Sigmoid colon (tissue), 4 donors: ENCODE data around the gene TPRA1.

Experiments
- CTCF ChIP-seq, 4 experiments: fragments of 450-650 bp in 3 of 4; fragments of 200-600 bp in 1 of 4; IDR thresholded peaks; one replicate each; pipeline ENCODE4 v1.5.1; 2016 to 2019; ENCODE audit warnings: antibody characterized with exemption in 4 of 4, mild to moderate bottlenecking in 3 of 4, moderate library complexity in 2 of 4
- EP300 ChIP-seq, 4 donors: sonication (generic); formaldehyde crosslinking; IDR thresholded peaks; one replicate each; pipeline ENCODE4 v1.6.1; 2017; ENCODE audit warnings: antibody characterized with exemption in 4 of 4
- POLR2A ChIP-seq, 2 donors: fragments of 450-650 bp; IDR thresholded peaks; one replicate each; pipeline ENCODE4 v1.6.1; 2016; ENCODE audit warnings: antibody characterized with exemption in 2 of 2, mild to moderate bottlenecking in 2 of 2, moderate library complexity in 2 of 2
- POLR2AphosphoS5 ChIP-seq, 4 donors: sonication (generic); formaldehyde crosslinking; IDR thresholded peaks; one replicate each; pipeline ENCODE4 v1.6.1; 2017; ENCODE audit warnings: antibody characterized with exemption in 4 of 4

GRCh38 chr3:127588806-127589577 lies 1.5 kb downstream of the TPRA1 start:
- TF ChIP-seq CTCF (IDR thresholded peaks at IDR 0.05) (no peak), POLR2A (IDR thresholded peaks at IDR 0.05) (no peak), POLR2AphosphoS5 (IDR thresholded peaks at IDR 0.05) (no peak), EP300 (IDR thresholded peaks at IDR 0.05) (no peak)
